GM19438 (cell line): ENCODE results near the gene ZNF792.
"Not testable (repeated sequence)": the region's sequence is repeated elsewhere in the genome, so short reads cannot be mapped to it uniquely, and the experiment has no call there.

ENCODE experiments used
- ATAC-seq: cut with Tn5 transposase; IDR thresholded peaks from one replicate; pipeline ENCODE4 v1.9.1; 2021; ENCODE audit warnings: low read depth; ENCODE audit not compliant: unreplicated experiment

Gene ZNF792

DNA sequence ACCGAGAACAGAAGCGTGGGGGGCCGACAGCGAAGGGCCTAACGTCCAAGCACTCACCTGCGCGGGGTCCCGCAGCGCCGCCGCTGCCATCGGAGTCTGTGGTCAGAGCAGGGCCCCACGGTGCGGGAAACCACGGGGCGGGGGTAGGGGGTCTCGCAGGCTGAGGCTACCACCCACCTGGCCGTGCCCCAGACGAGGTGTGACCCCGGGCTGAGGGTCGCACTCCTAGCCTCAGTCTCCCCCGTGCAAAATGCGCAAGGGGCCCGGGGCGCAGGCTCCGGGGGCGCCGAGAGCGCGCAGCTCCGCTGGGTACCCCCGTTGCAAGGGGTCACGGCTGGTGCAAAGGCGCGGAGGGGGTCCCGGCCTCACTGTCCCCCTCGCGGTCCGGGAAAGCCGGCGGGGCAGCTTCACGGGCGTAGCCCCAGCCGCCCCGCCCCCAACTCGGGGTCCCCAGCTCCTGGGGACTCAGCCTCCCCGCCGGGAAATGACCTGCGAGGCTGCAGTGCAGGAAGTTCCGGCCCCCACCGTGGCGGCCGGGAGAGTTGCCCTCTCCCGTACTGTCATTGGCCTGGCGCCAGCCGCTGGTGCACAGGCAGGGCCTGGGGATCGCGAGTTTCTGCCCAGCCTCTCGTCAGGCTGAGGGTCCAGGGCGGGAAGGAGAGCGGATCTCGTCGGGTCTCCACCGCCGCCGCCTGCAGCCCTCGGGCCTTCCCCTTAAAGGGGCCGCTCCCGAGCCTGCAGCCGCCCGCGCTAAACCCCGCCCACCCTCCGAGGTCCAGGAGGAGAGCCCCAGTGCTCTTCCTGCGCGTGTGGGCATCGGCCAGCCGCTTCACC, at the start of gene ZNF792:
Gene ZNF792, minus strand, starts transcription at position 657 of the 834 bp plus-strand sequence. Its CDS starts 567 bp downstream, at position 90.
- peak; percentile 80 for ATAC-seq

DNA sequence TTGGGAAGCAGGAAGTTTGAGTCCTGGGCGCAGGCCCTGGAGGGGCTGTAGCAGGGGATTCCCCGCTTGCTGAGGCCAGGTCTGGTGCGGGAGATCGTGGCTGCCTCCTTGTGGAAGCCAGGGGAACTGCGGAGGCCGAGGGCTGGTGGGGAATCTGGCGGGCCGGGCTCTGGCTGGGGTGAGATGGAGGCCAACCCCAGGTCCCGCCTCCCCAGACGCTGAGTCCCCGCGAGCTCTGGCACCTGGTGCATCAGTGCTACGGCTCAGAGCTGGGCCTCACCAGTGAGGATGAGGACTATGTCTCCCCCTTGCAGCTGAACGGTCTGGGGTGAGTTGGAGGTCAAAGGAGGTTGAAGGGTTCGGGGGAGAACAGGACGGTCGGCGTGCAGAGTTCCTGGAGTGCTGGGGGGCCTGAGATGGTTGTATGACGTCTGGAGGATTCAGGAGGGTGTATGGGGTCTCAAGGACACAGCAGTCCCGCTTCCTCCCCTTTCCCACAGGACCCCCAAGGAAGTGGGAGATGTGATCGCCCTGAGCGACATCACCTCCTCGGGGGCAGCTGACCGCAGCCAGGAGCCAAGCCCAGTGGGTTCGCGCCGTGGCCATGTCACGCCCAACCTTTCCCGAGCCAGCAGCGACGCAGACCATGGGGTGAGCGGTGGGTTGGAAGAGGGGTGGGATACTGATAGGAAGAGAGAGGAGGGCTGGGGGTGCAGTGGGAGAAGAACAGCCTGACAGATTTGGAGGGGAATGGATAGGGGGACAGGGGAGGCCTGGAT, 49.2 kb upstream of the ZNF792 start:
- no peak for ATAC-seq

DNA sequence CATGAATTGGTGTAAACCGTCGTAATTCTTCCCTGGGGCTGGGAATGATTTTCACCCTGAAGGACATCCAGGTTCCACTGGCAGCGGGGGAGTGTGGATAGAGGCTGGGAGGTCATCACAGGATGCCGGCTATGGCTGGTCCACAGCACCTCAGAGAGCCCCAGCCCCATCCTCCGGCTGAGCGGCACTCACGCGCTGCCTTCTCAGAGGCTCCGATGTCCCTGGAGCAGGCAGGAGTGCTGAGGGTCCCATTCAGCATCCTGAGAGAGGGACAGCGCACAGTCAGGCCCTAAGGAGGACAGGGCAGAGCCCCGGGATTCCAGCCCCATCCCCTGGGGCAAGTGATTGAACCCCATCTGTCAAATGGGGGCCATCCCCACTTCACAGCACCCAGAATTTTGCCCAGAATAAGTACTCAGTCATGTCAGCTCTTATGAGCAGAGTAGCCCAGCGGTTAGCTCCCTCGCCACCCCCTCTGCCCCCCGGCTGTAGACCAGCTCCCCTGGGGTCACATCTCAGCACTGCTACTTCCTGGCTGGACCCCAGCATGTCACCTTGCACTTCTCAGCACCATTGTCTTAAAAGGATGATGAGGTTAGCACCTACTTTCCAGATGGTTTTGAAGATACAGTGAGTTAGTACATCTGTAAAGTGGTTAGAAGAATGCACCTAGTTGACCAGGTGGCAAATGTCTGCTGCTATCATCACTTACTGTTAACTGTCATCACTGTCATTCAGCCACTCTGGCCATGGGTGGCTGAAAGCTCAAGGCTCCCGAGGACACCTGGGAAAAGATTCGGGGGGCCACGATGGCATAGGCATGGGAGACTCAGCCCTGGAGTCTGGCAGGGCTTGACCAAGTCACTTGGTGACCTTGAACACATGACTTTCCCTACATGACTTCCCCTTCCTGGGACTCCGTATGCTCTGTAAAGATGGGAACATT, 48.0 kb upstream of the ZNF792 start:
- ATAC-seq: no peak

DNA sequence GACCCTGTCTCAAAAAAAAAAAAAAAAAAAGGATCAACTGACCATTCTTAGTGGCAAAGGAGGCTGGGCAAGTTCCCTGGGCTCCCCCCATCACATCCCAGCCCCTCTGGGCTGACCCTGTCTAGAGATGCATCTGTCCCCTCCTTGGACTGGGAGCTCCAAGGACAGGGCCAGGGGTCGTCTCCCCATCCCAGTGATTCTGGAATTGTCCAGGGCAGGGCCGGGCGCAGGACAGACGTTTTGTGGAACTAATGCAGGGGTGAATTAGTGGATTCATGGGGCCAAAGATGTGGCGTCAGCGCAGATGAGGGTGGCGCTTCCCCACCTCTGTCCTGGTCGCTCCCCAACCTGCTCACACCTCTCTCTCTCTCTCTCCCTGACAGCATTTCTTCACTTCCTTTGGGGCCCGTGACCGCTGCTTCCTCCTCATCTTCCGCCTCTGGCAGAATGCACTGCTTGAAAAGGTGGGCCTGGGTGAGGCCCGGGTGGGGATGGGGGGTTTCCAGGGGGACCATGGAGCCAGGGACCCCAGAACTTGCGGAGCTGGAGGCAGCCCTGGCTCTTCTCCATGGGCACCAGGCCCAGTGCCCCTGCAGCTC, 47.2 kb upstream of the ZNF792 start:
- no peak for ATAC-seq

GRCh38 chr19:35009424-35010415, 45.7 kb upstream of the ZNF792 start:
- ATAC-seq: no peak

DNA sequence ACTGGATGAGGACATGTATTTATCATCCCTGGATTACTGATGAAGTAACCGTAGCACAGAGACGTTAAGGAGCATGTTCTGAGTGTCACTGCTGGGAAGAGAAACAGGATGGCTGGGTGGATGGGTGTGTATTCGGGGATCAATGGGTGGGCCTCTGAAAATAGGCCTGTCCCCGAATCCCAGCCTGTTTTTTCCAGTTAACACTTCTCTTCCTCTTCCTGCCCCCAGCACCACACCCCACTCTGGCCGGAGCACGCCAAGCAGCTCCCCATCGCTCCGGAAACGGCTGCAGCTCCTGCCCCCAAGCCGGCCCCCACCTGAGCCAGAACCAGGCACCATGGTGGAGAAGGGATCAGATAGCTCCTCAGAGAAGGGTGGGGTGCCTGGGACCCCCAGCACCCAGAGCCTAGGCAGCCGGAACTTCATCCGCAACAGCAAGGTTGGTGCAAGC, 44.9 kb upstream of the ZNF792 start:
- no peak for ATAC-seq

- ATAC-seq: not testable (repeated sequence)
These were observed 43.4 kb upstream of the ZNF792 start for GRCh38 chr19:35007427-35007826.

- ATAC-seq: no peak
These were observed 43.0 kb upstream of the ZNF792 start for GRCh38 chr19:35006999-35007365.

GRCh38 chr19:35006342-35006998, 42.4 kb upstream of the ZNF792 start:
- no peak for ATAC-seq

DNA sequence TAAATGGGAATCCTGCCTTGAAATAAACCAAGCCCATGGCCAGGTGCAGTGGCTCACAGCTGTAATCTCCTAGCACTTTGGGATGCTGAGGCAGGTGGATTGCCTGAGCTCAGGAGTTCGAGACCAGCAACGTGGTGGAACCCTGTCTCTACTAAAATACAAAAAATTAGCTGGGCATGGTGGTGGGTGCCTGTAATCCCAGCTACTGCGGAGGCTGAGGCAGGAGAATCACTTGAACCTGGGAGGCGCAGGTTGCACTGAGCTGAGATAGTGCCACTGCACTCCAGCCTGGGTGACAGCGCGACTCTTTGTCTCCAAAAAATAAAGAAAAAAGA, 41.9 kb upstream of the ZNF792 start:
- ATAC-seq: not testable (repeated sequence)

GRCh38 chr19:35005256-35005977, 41.4 kb upstream of the ZNF792 start:
- ATAC-seq: no peak

GRCh38 chr19:35004517-35005255, 40.7 kb upstream of the ZNF792 start:
- no peak for ATAC-seq

DNA sequence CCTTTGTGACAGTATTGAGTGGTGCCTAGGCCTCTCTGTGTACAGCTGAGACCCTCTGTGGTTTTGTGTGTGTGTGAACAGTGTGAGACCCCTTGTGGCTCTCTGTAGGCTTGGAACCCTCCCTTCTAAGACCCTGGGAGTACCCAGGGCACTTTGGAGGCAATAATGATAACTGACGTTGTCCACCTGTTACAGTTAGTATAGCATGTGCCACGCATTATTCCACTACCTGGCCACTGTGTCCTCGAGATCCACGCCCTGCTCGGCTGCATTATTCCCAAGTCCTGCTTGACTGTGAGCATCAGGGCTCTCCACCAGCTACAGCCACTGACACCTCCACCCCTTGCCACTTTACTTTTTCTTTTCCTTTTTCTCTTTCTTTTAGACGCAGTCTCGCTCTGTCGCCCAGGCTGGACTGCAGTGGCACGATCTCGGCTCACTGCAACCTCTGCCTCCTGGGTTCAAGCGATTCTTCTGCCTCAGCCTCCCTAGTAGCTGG, 38.1 kb upstream of the ZNF792 start:
- no peak for ATAC-seq

- no peak for ATAC-seq
These were observed 36.8 kb upstream of the ZNF792 start for GRCh38 chr19:35000647-35001501.

DNA sequence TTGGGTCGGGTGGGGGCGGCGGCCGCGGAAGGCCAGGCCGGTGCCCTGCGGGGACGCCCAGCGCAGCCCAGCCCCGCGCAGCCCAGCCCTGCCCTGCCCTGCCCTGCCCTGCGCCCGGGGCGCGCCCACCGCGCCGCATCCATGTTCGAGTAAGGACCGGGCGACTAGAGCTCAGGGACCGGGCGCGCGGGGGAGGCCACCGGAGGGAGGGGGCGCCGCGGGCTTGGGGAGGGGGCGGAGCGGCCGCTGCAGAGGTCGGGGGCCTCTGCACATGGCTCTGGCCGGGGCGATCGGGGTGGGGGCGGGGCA, 36.3 kb upstream of the ZNF792 start:
- ATAC-seq: no peak
